SU-DHL-6 (cell line): ENCODE measurements around the gene MFSD2A.

Experiments
- H2AFZ ChIP-seq: fragments of 200-600 bp; sonication (generic); 2 replicates; pipeline ENCODE4 v1.6.1; 2014; ENCODE audit warnings: low read depth, mild to moderate bottlenecking, moderate library complexity, mixed read lengths, antibody characterized with exemption, low read length; ENCODE audit not compliant: severe bottlenecking
- H3F3A ChIP-seq: fragments of 200-600 bp; shearing (Covaris generic); 2 replicates; pipeline ENCODE4 v1.6.0; 2016; ENCODE audit warnings: antibody characterized with exemption, mild to moderate bottlenecking; ENCODE audit not compliant: insufficient read depth
- H3K27ac ChIP-seq: fragments of 200-600 bp; sonication (generic); 2 replicates; pipeline ENCODE4 v1.5.1; 2016; ENCODE audit warnings: low read depth, mild to moderate bottlenecking, low read length, moderate library complexity, mixed read lengths
- H3K27me3 ChIP-seq: fragments of 200-600 bp; sonication (generic), shearing (Covaris generic); 2 replicates; pipeline ENCODE4 v1.6.0; 2014; ENCODE audit warnings: mild to moderate bottlenecking, low read length
- H3K36me3 ChIP-seq: fragments of 200-600 bp; sonication (generic); 2 replicates; pipeline ENCODE4 v1.6.1; 2014; ENCODE audit warnings: mild to moderate bottlenecking, low read length, mixed read lengths
- H3K4me2 ChIP-seq: fragments of 300-600, 200-600 bp; shearing (Covaris generic), sonication (generic); 2 replicates; pipeline ENCODE4 v1.6.0; 2014; ENCODE audit warnings: low read length, low read depth, mild to moderate bottlenecking; ENCODE audit not compliant: poor library complexity, severe bottlenecking
- H3K4me3 ChIP-seq: fragments of 200-600 bp; sonication (generic); 2 replicates; pipeline ENCODE4 v1.5.1; 2014; ENCODE audit warnings: antibody characterized with exemption, low read length, mild to moderate bottlenecking, mixed read lengths; ENCODE audit not compliant: insufficient read depth, poor library complexity, severe bottlenecking
- H3K79me2 ChIP-seq: fragments of 200-600 bp; sonication (generic); 2 replicates; pipeline ENCODE4 v1.6.1; 2014; ENCODE audit warnings: mild to moderate bottlenecking, low read length, moderate library complexity; ENCODE audit not compliant: insufficient read depth
- H3K9ac ChIP-seq: fragments of 200-600 bp; sonication (generic); 2 replicates; pipeline ENCODE4 v1.7.0; 2014; ENCODE audit warnings: mild to moderate bottlenecking, low read length
- H3K9me2 ChIP-seq: fragments of 200-600 bp; sonication (generic); replicated peaks from 2 replicates; pipeline ENCODE4 v1.6.1; 2014; ENCODE audit warnings: low read length; ENCODE audit not compliant: insufficient read depth
- H3K9me3 ChIP-seq: fragments of 200-600 bp; sonication (generic); 2 replicates; pipeline ENCODE4 v1.6.1; 2014; ENCODE audit warnings: low read length, mixed read lengths; ENCODE audit not compliant: insufficient read depth
- H4K20me1 ChIP-seq: fragments of 200-600 bp; sonication (generic); 2 replicates; pipeline ENCODE4 v1.6.1; 2014; ENCODE audit warnings: low read depth, mild to moderate bottlenecking, antibody characterized with exemption, low read length, moderate library complexity, mixed read lengths
- CTCF ChIP-seq: fragments of 200-600 bp; sonication (generic); IDR thresholded peaks from one replicate; pipeline ENCODE4 v1.5.1; 2017; ENCODE audit warnings: antibody characterized with exemption, mild to moderate bottlenecking, low read length, moderate library complexity; ENCODE audit not compliant: insufficient read depth, poor library complexity, severe bottlenecking
- EZH2phosphoT487 ChIP-seq: fragments of 200-600 bp; sonication (generic), shearing (Covaris generic); conservative IDR thresholded peaks from 2 replicates; pipeline ENCODE4 v1.6.1; 2018; ENCODE audit warnings: mild to moderate bottlenecking, antibody characterized with exemption, low read length, moderate library complexity, mixed read lengths

The MFSD2A gene

GRCh38 chr1:39946216-39946615 lies 8.7 kb upstream of the MFSD2A start:
- no peak overlapping the region for H3K4me2 ChIP-seq
- no peaks in the 10 kb centered on the region for H3K79me2 ChIP-seq
- H2AFZ ChIP-seq: no peak overlapping the region

GRCh38 chr1:39947260-39947659 lies 7.7 kb upstream of the MFSD2A start:
- H3K27ac ChIP-seq: no peak overlapping the region
- no peak overlapping the region for H2AFZ ChIP-seq
- no peaks in the 10 kb centered on the region for H3K9me3 ChIP-seq
- no peak overlapping the region for H3K4me2 ChIP-seq
- no peaks in the 10 kb centered on the region for H4K20me1 ChIP-seq
- no peaks in the 10 kb centered on the region for H3K36me3 ChIP-seq
- no peak for TF ChIP-seq CTCF
- TF ChIP-seq EZH2phosphoT487: no peak
- H3F3A ChIP-seq: no peaks in the 10 kb centered on the region
- H3K79me2 ChIP-seq: no peaks in the 10 kb centered on the region
- H3K4me3 ChIP-seq: no peak overlapping the region
- no peaks in the 10 kb centered on the region for H3K27me3 ChIP-seq
- H3K9ac ChIP-seq: no peak overlapping the region
- no peaks in the 10 kb centered on the region for H3K9me2 ChIP-seq

More at GRCh38 chr1:39946216-39946615, 8.7 kb upstream of the MFSD2A start:
- Histone ChIP-seq H3K9me3 (no peaks in the 10 kb centered on the region), H3K9me2 (no peaks in the 10 kb centered on the region), H3K27ac (no peak overlapping the region), H3K9ac (no peak overlapping the region), H3K27me3 (no peaks in the 10 kb centered on the region), H3K36me3 (no peaks in the 10 kb centered on the region), H3F3A (no peaks in the 10 kb centered on the region), H4K20me1 (no peaks in the 10 kb centered on the region), H3K4me3 (no peak overlapping the region)
- no peak for TF ChIP-seq EZH2phosphoT487
- TF ChIP-seq CTCF: no peak

- Histone ChIP-seq H3K9ac (no peak overlapping the region), H3K36me3 (no peaks in the 10 kb centered on the region), H3K9me2 (no peaks in the 10 kb centered on the region), H3K4me3 (no peak overlapping the region), H3K9me3 (no peaks in the 10 kb centered on the region), H3F3A (no peaks in the 10 kb centered on the region), H3K79me2 (no peaks in the 10 kb centered on the region), H3K27ac (no peak overlapping the region), H4K20me1 (no peaks in the 10 kb centered on the region), H3K4me2 (no peak overlapping the region), H3K27me3 (no peaks in the 10 kb centered on the region), H2AFZ (no peak overlapping the region)
- no peak for TF ChIP-seq EZH2phosphoT487
- no peak for TF ChIP-seq CTCF
Measured at GRCh38 chr1:39949891-39950290, 5.1 kb upstream of the MFSD2A start.

GRCh38 chr1:39951926-39952325 lies 3.0 kb upstream of the MFSD2A start:
- no peaks in the 10 kb centered on the region for H3K9me3 ChIP-seq
- no peak overlapping the region for H3K4me2 ChIP-seq
- H3F3A ChIP-seq: no peaks in the 10 kb centered on the region
- no peak overlapping the region for H3K9ac ChIP-seq
- H3K27me3 ChIP-seq: no peaks in the 10 kb centered on the region
- no peak overlapping the region for H3K4me3 ChIP-seq
- TF ChIP-seq CTCF: no peak
- no peak for TF ChIP-seq EZH2phosphoT487
- no peaks in the 10 kb centered on the region for H3K36me3 ChIP-seq
- H4K20me1 ChIP-seq: no peaks in the 10 kb centered on the region
- no peak overlapping the region for H3K27ac ChIP-seq
- no peak overlapping the region for H2AFZ ChIP-seq
- H3K79me2 ChIP-seq: peaks cover 11% of the 10 kb centered on the region
- no peaks in the 10 kb centered on the region for H3K9me2 ChIP-seq
